HepG2 (cell line): ENCODE results near the gene ZPR1. TPM values are rescaled to one million over a fixed set of nuclear protein-coding genes. Genes with fewer than 3 reads are reported as not detected.

Source experiments
- AKAP8 ChIP-seq: sonication (generic); formaldehyde crosslinking; IDR thresholded peaks from 2 replicates; pipeline ENCODE4 v1.5.1; 2020; ENCODE audit warnings: mild to moderate bottlenecking, missing genetic modification reagents
- CEBPG ChIP-seq: IDR thresholded peaks from 2 replicates; pipeline ENCODE4 v1.6.1; 2016
- CREM ChIP-seq, 2 experiments: sonication (generic) in 1 of 2; formaldehyde crosslinking in 1 of 2; IDR thresholded peaks; 2 replicates each; pipeline versions ENCODE4 v1.4.0 to v1.6.1; 2016 to 2020; ENCODE audit warnings: antibody characterized with exemption in 1 of 2, mild to moderate bottlenecking in 1 of 2, missing genetic modification reagents in 1 of 2
- HDAC2 ChIP-seq: sonication (generic); formaldehyde crosslinking; IDR thresholded peaks from 2 replicates; pipeline ENCODE4 v1.4.0; 2020; ENCODE audit warnings: missing genetic modification reagents
- KDM4B ChIP-seq: sonication (generic); formaldehyde crosslinking; IDR thresholded peaks from 2 replicates; pipeline ENCODE4 v1.4.0; 2020; ENCODE audit warnings: missing genetic modification reagents
- KLF6 ChIP-seq: IDR thresholded peaks from 2 replicates; pipeline ENCODE4 v1.8.0; 2016; ENCODE audit warnings: missing biosample characterization, missing genetic modification reagents
- NCOR1 ChIP-seq: fragments of 200-600 bp; sonication (generic); IDR thresholded peaks from 2 replicates; pipeline ENCODE4 v1.7.0; 2017; ENCODE audit warnings: antibody characterized with exemption, low read length, borderline replicate concordance
- PLRG1 ChIP-seq: fragments of 450-650 bp; conservative IDR thresholded peaks from 2 replicates; pipeline ENCODE4 v1.6.1; 2016
- PRDM4 ChIP-seq: sonication (generic); formaldehyde crosslinking; IDR thresholded peaks from 2 replicates; pipeline ENCODE4 v1.9.0; 2021; ENCODE audit warnings: missing genetic modification reagents, borderline replicate concordance
- SALL1 ChIP-seq: sonication (generic); formaldehyde crosslinking; IDR thresholded peaks from 2 replicates; pipeline ENCODE4 v1.8.0; 2022; ENCODE audit warnings: mild to moderate bottlenecking, missing genetic modification reagents
- SUZ12 ChIP-seq: fragments of 150-350 bp; IDR thresholded peaks from 2 replicates; pipeline ENCODE4 v1.6.1; 2014; ENCODE audit warnings: low read depth, low read length
- XRCC5 ChIP-seq: fragments of 200-400 bp; formaldehyde crosslinking; optimal IDR thresholded peaks from 2 replicates; pipeline ENCODE3; 2017; ENCODE audit warnings: mild to moderate bottlenecking, low read length
- ZBTB1 ChIP-seq: sonication (generic); formaldehyde crosslinking; IDR thresholded peaks from 2 replicates; pipeline ENCODE4 v1.4.0; 2020; ENCODE audit warnings: missing genetic modification reagents, borderline replicate concordance
- ZC3H13 ChIP-seq: sonication (generic); formaldehyde crosslinking; IDR thresholded peaks from 2 replicates; pipeline ENCODE4 v1.8.1; 2023; ENCODE audit warnings: mild to moderate bottlenecking, missing genetic modification reagents, moderate library complexity
- ZFP90 ChIP-seq: sonication (generic); formaldehyde crosslinking; IDR thresholded peaks from 2 replicates; pipeline ENCODE4 v1.8.0; 2022; ENCODE audit warnings: missing genetic modification reagents, mild to moderate bottlenecking, inconsistent platforms, borderline replicate concordance
- ZFY ChIP-seq: sonication (generic); formaldehyde crosslinking; IDR thresholded peaks from 2 replicates; pipeline ENCODE4 v1.4.0; 2020; ENCODE audit warnings: missing genetic modification reagents
- ZNF292 ChIP-seq: sonication (generic); formaldehyde crosslinking; IDR thresholded peaks from 2 replicates; pipeline ENCODE4 v1.8.1; 2022; ENCODE audit warnings: mild to moderate bottlenecking, low read depth, missing genetic modification reagents, borderline replicate concordance
- polyA plus RNA-seq, 8 experiments: library from polyadenylated mRNA; depleted of rRNA in 3 of 8; stranded (reverse) in 7 of 8; unstranded in 1 of 8; fragments of >200 nt; fragmentation: Illumina TruSeq in 4 of 8; extraction: Trizol in 4 of 8; gene quantifications; 2 replicates each; pipeline versions ENCODE4 v1.2.1 to v1.2.3, GENCODE V29; 2011 to 2016; ENCODE audit warnings: low read depth in 4 of 8, missing spikeins in 1 of 8, mixed read lengths in 1 of 8; ENCODE audit not compliant: insufficient read depth in 1 of 8
- total RNA-seq, 5 experiments: library from RNA; depleted of rRNA; stranded (reverse); fragments of >200 nt; fragmentation: Illumina TruSeq; extraction: Trizol; gene quantifications; 2 replicates each; pipeline ENCODE4 v1.2.3, GENCODE V29; 2016; ENCODE audit warnings: low read depth in 1 of 5
- TF ChIP-seq, protein P1 (sequence below), 2 experiments: fragments of 450-650 bp in 1 of 2; sonication (generic) in 1 of 2; formaldehyde crosslinking; IDR thresholded peaks; 2 replicates each; pipeline versions ENCODE4 v1.5.0 to v1.8.0; 2020 to 2022; ENCODE audit warnings: mild to moderate bottlenecking in 1 of 2, missing genetic modification reagents in 1 of 2
- TF ChIP-seq, protein P2 (sequence below): sonication (generic); formaldehyde crosslinking; IDR thresholded peaks from 2 replicates; pipeline ENCODE4 v1.5.1; 2020; ENCODE audit warnings: missing genetic modification reagents, mild to moderate bottlenecking, borderline replicate concordance
- TF ChIP-seq, protein P3 (sequence below): sonication (generic); formaldehyde crosslinking; IDR thresholded peaks from 2 replicates; pipeline ENCODE4 v1.4.0; 2020; ENCODE audit warnings: missing genetic modification reagents

ZPR1 gene
- total and polyA plus RNA-seq, 2 of the 13 experiments (the other 11 are each of a cell fraction or from before 2014, with no cell fraction given): 40.0 to 79.3 TPM

- TF ChIP-seq, protein P1, sequence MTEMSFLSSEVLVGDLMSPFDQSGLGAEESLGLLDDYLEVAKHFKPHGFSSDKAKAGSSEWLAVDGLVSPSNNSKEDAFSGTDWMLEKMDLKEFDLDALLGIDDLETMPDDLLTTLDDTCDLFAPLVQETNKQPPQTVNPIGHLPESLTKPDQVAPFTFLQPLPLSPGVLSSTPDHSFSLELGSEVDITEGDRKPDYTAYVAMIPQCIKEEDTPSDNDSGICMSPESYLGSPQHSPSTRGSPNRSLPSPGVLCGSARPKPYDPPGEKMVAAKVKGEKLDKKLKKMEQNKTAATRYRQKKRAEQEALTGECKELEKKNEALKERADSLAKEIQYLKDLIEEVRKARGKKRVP (CRISPR knock-in tag; IDR thresholded peaks at IDR 0.05): no peak
- no peak for TF ChIP-seq KDM4B
- peak; percentile 76 for TF ChIP-seq CREM (IDR thresholded peaks at IDR 0.05)
- no peak for TF ChIP-seq CREM (CRISPR knock-in tag; IDR thresholded peaks at IDR 0.05)
- no peak for TF ChIP-seq PLRG1
- TF ChIP-seq AKAP8 (CRISPR knock-in tag): 0 out of 2 replicates have a peak, but pooled peaks have one; percentile 34
- TF ChIP-seq ZBTB1: no peak
- peak; percentile 65 for TF ChIP-seq XRCC5
- TF ChIP-seq KLF6: no peak; the same call in 1 of the 2 replicates
- TF ChIP-seq CEBPG: peak; percentile 42; the same call in 1 of the 2 replicates
- TF ChIP-seq ZFP90 (CRISPR knock-in tag): no peak
- TF ChIP-seq ZNF292 (CRISPR knock-in tag): 0 out of 2 replicates have a peak, but pooled peaks have one; percentile 47
- TF ChIP-seq, protein P2, sequence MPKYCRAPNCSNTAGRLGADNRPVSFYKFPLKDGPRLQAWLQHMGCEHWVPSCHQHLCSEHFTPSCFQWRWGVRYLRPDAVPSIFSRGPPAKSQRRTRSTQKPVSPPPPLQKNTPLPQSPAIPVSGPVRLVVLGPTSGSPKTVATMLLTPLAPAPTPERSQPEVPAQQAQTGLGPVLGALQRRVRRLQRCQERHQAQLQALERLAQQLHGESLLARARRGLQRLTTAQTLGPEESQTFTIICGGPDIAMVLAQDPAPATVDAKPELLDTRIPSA: peak; percentile 59; the same call in 1 of the 2 replicates
- 0 out of 2 replicates have a peak, but pooled peaks have one; percentile 16 for TF ChIP-seq ZFY (CRISPR knock-in tag)
- TF ChIP-seq PRDM4 (CRISPR knock-in tag): no peak
- peak; percentile 74 for TF ChIP-seq HDAC2 (CRISPR knock-in tag)
- TF ChIP-seq, protein P3, sequence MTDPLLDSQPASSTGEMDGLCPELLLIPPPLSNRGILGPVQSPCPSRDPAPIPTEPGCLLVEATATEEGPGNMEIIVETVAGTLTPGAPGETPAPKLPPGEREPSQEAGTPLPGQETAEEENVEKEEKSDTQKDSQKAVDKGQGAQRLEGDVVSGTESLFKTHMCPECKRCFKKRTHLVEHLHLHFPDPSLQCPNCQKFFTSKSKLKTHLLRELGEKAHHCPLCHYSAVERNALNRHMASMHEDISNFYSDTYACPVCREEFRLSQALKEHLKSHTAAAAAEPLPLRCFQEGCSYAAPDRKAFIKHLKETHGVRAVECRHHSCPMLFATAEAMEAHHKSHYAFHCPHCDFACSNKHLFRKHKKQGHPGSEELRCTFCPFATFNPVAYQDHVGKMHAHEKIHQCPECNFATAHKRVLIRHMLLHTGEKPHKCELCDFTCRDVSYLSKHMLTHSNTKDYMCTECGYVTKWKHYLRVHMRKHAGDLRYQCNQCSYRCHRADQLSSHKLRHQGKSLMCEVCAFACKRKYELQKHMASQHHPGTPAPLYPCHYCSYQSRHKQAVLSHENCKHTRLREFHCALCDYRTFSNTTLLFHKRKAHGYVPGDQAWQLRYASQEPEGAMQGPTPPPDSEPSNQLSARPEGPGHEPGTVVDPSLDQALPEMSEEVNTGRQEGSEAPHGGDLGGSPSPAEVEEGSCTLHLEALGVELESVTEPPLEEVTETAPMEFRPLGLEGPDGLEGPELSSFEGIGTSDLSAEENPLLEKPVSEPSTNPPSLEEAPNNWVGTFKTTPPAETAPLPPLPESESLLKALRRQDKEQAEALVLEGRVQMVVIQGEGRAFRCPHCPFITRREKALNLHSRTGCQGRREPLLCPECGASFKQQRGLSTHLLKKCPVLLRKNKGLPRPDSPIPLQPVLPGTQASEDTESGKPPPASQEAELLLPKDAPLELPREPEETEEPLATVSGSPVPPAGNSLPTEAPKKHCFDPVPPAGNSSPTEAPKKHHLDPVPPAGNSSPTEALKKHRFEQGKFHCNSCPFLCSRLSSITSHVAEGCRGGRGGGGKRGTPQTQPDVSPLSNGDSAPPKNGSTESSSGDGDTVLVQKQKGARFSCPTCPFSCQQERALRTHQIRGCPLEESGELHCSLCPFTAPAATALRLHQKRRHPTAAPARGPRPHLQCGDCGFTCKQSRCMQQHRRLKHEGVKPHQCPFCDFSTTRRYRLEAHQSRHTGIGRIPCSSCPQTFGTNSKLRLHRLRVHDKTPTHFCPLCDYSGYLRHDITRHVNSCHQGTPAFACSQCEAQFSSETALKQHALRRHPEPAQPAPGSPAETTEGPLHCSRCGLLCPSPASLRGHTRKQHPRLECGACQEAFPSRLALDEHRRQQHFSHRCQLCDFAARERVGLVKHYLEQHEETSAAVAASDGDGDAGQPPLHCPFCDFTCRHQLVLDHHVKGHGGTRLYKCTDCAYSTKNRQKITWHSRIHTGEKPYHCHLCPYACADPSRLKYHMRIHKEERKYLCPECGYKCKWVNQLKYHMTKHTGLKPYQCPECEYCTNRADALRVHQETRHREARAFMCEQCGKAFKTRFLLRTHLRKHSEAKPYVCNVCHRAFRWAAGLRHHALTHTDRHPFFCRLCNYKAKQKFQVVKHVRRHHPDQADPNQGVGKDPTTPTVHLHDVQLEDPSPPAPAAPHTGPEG (CRISPR knock-in tag): no peak
- peak; percentile 89 for TF ChIP-seq NCOR1
- peak; percentile 80 for TF ChIP-seq SALL1 (CRISPR knock-in tag)
- TF ChIP-seq ZC3H13: peak; percentile 60; the same call in 1 of the 2 replicates
- TF ChIP-seq SUZ12: no peak; the same call in 1 of the 2 replicates
Measured at GRCh38 chr11:116792144-116792868, 4.5 kb upstream of the ZPR1 start (continued).
